Stimulated activated CD4-positive, alpha-beta T cell treated with anti-CD3 and anti-CD28 coated beads, TNF-alpha, amount 100 ng/mL, for 24 hours (primary cell): ENCODE results near the gene NDUFA5.
"Not testable (repeated sequence)": the region's sequence is repeated elsewhere in the genome, so short reads cannot be mapped to it uniquely, and the experiment has no call there.

Experiments
- DNase-seq, 3 experiments: peaks; one replicate each; pipeline ENCODE4 v3.0.0-alpha.2; 2020; ENCODE audit warnings: low read depth in 3 of 3

NDUFA5 gene

GRCh38 chr7:123557016-123557397, 611 bp downstream of the NDUFA5 start:
- no peak for DNase-seq

- no peak for DNase-seq
Measured at GRCh38 chr7:123555484-123555883, 2.1 kb downstream of the NDUFA5 start.

GRCh38 chr7:123553159-123553558, 4.5 kb downstream of the NDUFA5 start:
- DNase-seq: no peak

GRCh38 chr7:123552641-123553040, 5.0 kb downstream of the NDUFA5 start:
- DNase-seq: no peak

GRCh38 chr7:123552134-123552533, 5.5 kb downstream of the NDUFA5 start:
- DNase-seq: not testable (repeated sequence)

- DNase-seq: no peak
Measured at GRCh38 chr7:123548406-123548805, 9.2 kb downstream of the NDUFA5 start.

- DNase-seq: no peak
Measured at GRCh38 chr7:123539871-123540270, 17.7 kb downstream of the NDUFA5 start.

GRCh38 chr7:123538897-123539296, 18.7 kb downstream of the NDUFA5 start:
- DNase-seq: no peak

GRCh38 chr7:123538189-123538714, 19.4 kb downstream of the NDUFA5 start:
- DNase-seq: no peak

- DNase-seq: no peak
Measured at GRCh38 chr7:123537026-123537642, 20.5 kb downstream of the NDUFA5 start.

- no peak for DNase-seq
Measured at GRCh38 chr7:123535517-123535916, 22.1 kb downstream of the NDUFA5 start.

- peak; percentile 93 to 97 (median 95) for DNase-seq
Measured at GRCh38 chr7:123534383-123535260, 23.0 kb downstream of the NDUFA5 start, which contains the start of gene IQUB. IQUB (minus strand) TSS chr7:123534595; CDS start chr7:123512340, 22,255 bp downstream.

GRCh38 chr7:123533929-123534382, 23.7 kb downstream of the NDUFA5 start:
- DNase-seq: no peak

GRCh38 chr7:123533553-123533917, 24.1 kb downstream of the NDUFA5 start:
- no peak for DNase-seq

GRCh38 chr7:123532788-123533552, 24.6 kb downstream of the NDUFA5 start:
- not testable (repeated sequence) for DNase-seq

GRCh38 chr7:123532343-123532742, 25.3 kb downstream of the NDUFA5 start:
- DNase-seq: not testable (repeated sequence)

- not testable (repeated sequence) for DNase-seq
Measured at GRCh38 chr7:123530035-123530591, 27.5 kb downstream of the NDUFA5 start.

GRCh38 chr7:123528265-123528664, 29.4 kb downstream of the NDUFA5 start:
- no peak for DNase-seq

- DNase-seq: not testable (repeated sequence)
Measured at GRCh38 chr7:123527712-123528225, 29.8 kb downstream of the NDUFA5 start.

GRCh38 chr7:123526533-123526932, 31.1 kb downstream of the NDUFA5 start:
- not testable (repeated sequence) for DNase-seq

GRCh38 chr7:123522066-123522465, 35.6 kb downstream of the NDUFA5 start:
- DNase-seq: no peak
